Amygdala (tissue), 56 donors: ENCODE data around the gene MAD2L2.

Experiments used
- DNase-seq, 56 donors: peaks; one replicate each; lab custom pipeline; 2025; lab: John Stamatoyannopoulos, UW

MAD2L2 gene

DNA sequence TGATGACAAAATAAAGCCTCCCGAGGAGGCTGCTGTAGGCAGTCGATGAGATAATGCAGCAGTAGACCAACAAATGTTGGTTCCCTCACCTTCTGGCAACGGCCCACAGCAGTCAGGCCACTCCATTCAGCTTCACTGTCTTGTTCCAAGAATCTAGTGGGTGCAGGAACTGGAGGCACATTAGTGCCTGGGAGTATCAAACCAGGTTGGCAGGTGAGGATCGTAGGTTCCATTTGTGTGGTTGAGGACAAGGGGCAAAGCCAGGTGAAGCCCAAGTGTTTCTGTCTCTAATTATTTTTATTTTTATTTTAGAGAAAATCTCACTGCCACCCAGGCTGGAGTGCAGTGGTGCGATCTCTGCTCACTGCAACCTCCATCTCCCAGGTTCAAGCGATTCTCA lies 40.0 kb downstream of the MAD2L2 start:
- no peak for DNase-seq

DNA sequence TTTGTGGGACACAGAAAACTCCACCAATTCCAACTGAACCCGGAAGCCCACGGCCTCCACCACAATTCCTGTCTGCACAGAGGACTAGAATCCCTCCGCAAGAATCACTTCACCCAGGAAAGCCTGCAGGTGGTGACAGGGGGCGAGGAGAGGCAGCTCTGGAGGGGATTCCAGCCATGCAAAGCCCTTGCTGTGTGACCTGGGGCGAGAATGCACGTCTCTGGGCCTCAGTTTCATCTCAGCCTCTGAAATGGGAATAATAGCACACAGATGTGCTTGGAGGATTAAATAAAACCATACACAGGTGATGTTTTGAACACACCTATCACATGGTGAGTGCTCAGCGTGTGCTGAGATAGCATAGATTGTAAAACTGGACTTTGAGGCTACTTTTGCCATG lies 40.8 kb downstream of the MAD2L2 start:
- DNase-seq, result no peak

GRCh38 chr1:11639372-11639771 lies 41.6 kb downstream of the MAD2L2 start:
- no peak for DNase-seq

DNA sequence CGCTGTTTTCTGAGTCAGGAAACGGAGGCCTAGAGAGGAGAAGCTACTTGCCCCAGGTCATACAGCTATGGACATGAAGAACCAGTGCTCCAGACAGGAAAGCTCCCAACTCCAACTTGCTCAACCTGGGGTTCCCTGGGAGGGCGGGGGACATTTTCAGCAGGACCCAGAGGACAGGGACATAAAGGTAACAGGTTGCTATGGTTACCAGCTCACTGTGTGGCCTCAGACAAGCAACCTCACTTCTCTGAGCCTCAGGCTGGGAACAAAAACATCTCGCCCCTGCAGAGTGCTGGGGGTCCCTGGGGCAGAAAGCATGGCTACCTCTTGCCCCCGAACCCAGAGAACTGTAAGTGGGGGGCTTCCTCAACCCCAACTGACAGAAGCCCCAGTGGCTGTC lies 42.8 kb downstream of the MAD2L2 start:
- DNase-seq, result no peak

GRCh38 chr1:11634365-11635192 lies 46.4 kb downstream of the MAD2L2 start:
- DNase-seq, result no peak

GRCh38 chr1:11629184-11630016 lies 51.5 kb downstream of the MAD2L2 start:
- no peak for DNase-seq

DNA sequence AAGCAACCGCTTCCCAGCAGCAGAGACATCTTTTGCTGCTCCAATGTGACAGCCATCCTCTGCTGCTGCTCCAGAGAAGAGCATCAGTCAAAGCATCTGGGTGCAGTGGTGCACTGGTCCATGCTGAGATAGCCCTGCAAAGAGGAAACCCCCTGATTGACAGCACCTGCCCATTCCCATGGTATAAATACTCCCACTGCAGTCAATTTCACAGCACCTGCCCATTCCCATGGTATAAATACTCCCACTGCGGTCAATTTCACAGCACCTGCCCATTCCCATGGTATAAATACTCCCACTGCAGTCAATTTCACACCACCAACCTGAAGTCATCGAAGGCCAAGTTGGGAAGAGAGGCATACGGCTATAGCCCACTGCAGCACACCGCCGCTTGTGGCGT lies 52.2 kb downstream of the MAD2L2 start:
- no peak for DNase-seq

- no peak for DNase-seq
Measured at GRCh38 chr1:11626551-11626950, 54.4 kb downstream of the MAD2L2 start.
